ENCODE measurements around the gene CFAP74. TPM values are rescaled to one million over a fixed set of nuclear protein-coding genes. Genes with fewer than 3 reads are reported as not detected.
A peak's percentile ranks its signal among the peaks of the same experiment; 100 is the strongest.

CFAP74 gene
- total and polyA plus RNA-seq, 2 of the 13 experiments (the other 11 are each of a cell fraction or from before 2014, with no cell fraction given): 0.27 to 0.62 TPM

GRCh38 chr1:1920608-1921458 lies 82.8 kb downstream of the CFAP74 start (continued):
- no peak for TF ChIP-seq NAIF1 (CRISPR knock-in tag; IDR thresholded peaks at IDR 0.05; ENCODE audit: borderline replicate concordance)
- no peak for TF ChIP-seq NR2F2 (IDR thresholded peaks at IDR 0.05; ENCODE audit: borderline replicate concordance, low read depth)
- TF ChIP-seq HOXA5 (CRISPR knock-in tag; IDR thresholded peaks at IDR 0.05): no peak
- TF ChIP-seq ZNF260 (CRISPR knock-in tag; IDR thresholded peaks at IDR 0.05; ENCODE audit: borderline replicate concordance, low read depth): no peak
- TF ChIP-seq HBP1 (CRISPR knock-in tag; IDR thresholded peaks at IDR 0.05; ENCODE audit: low read depth): 0 out of 2 replicates have a peak, but pooled peaks have one; percentile 51
- no peak for TF ChIP-seq RNF2 (conservative IDR thresholded peaks at IDR 0.05; ENCODE audit: low read depth)
- peak; percentile 65; the same call in 1 of the 2 replicates for TF ChIP-seq EED (CRISPR knock-in tag; IDR thresholded peaks at IDR 0.05)
- no peak for TF ChIP-seq SRSF4 (IDR thresholded peaks at IDR 0.05; ENCODE audit: low read depth, low read length, poor library complexity, severe bottlenecking)
- TF ChIP-seq ZNF296 (CRISPR knock-in tag; conservative IDR thresholded peaks at IDR 0.05): 0 out of 2 replicates have a peak, but pooled peaks have one; percentile 23
- TF ChIP-seq HIC2 (CRISPR knock-in tag; IDR thresholded peaks at IDR 0.05; ENCODE audit: low read depth): peak; percentile 26
- TF ChIP-seq GATAD1 (CRISPR knock-in tag; IDR thresholded peaks at IDR 0.05): peak; percentile 30; the same call in 1 of the 2 replicates
- peak; percentile 37; the same call in 1 of the 2 replicates for TF ChIP-seq IRF2 (CRISPR knock-in tag; IDR thresholded peaks at IDR 0.05)
- no peak for TF ChIP-seq TIGD3 (CRISPR knock-in tag; IDR thresholded peaks at IDR 0.05; ENCODE audit: borderline replicate concordance)
- no peak for TF ChIP-seq ZKSCAN5 (CRISPR knock-in tag; IDR thresholded peaks at IDR 0.05)
- peak; percentile 61 for TF ChIP-seq MYC (CRISPR knock-in tag; IDR thresholded peaks at IDR 0.05; ENCODE audit: borderline replicate concordance)
- TF ChIP-seq PRDM10 (CRISPR knock-in tag; IDR thresholded peaks at IDR 0.05; ENCODE audit: low read depth): no peak
- TF ChIP-seq ZFY (CRISPR knock-in tag; IDR thresholded peaks at IDR 0.05): peak; percentile 94
- TF ChIP-seq LBX2 (CRISPR knock-in tag; IDR thresholded peaks at IDR 0.05; ENCODE audit: borderline replicate concordance): no peak
- TF ChIP-seq MED8 (CRISPR knock-in tag; IDR thresholded peaks at IDR 0.05; ENCODE audit: insufficient replicate concordance): no peak

All from HepG2 (cell line).